Measurements from ENCODE around the gene MCU. TPM values are rescaled to one million over a fixed set of nuclear protein-coding genes. Genes with fewer than 3 reads are reported as not detected.

MCU gene
- polyA plus RNA-seq, 1 donor from 2014 or later, result 22.9 TPM

DNA sequence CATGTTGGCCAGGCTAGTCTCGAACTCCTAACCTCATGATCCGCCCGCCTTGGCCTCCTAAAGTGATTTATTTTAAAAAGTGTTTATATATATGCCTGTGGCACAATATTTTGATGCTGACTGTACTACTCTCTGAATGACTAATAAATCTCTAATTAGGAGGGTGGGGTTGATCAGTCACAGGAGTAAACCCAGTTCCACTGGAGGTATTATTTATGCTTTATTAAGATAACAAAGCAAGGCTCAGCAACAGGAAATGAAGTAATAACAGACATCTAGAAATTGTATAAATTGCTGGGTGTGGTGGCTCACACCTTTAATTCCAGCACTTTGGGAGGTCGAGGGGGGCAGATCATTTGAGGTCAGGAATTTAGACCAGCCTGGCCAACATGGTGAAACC lies 26.0 kb upstream of the MCU start:
- Histone ChIP-seq H3K9me3 (ENCODE audit: low read length) (no peaks in the 10 kb centered on the region), H4K20me1 (ENCODE audit: insufficient read depth) (no peaks in the 10 kb centered on the region), H3K9ac (ENCODE audit: low read length) (no peak overlapping the region), H3F3A (ENCODE audit: insufficient read depth, low read length, poor library complexity, severe bottlenecking) (no peaks in the 10 kb centered on the region), H3K27me3 (ENCODE audit: insufficient read depth, low read depth, low read length) (no peaks in the 10 kb centered on the region), H3K27ac (ENCODE audit: low read length) (no peak overlapping the region), H3K4me2 (ENCODE audit: low read length) (no peak overlapping the region), H2AFZ (ENCODE audit: low read depth, low read length) (no peak overlapping the region), H3K4me3 (ENCODE audit: low read length) (no peak overlapping the region), H3K9me2 (ENCODE audit: insufficient read depth, low read length) (no peaks in the 10 kb centered on the region), H3K79me2 (replicated peaks; ENCODE audit: insufficient read depth, low read length) (no peaks in the 10 kb centered on the region), H3K36me3 (ENCODE audit: insufficient read depth, low read length) (no peaks in the 10 kb centered on the region)
- no peak for TF ChIP-seq TAF1 (IDR thresholded peaks at IDR 0.05; ENCODE audit: low read depth)
- TF ChIP-seq, protein P1, sequence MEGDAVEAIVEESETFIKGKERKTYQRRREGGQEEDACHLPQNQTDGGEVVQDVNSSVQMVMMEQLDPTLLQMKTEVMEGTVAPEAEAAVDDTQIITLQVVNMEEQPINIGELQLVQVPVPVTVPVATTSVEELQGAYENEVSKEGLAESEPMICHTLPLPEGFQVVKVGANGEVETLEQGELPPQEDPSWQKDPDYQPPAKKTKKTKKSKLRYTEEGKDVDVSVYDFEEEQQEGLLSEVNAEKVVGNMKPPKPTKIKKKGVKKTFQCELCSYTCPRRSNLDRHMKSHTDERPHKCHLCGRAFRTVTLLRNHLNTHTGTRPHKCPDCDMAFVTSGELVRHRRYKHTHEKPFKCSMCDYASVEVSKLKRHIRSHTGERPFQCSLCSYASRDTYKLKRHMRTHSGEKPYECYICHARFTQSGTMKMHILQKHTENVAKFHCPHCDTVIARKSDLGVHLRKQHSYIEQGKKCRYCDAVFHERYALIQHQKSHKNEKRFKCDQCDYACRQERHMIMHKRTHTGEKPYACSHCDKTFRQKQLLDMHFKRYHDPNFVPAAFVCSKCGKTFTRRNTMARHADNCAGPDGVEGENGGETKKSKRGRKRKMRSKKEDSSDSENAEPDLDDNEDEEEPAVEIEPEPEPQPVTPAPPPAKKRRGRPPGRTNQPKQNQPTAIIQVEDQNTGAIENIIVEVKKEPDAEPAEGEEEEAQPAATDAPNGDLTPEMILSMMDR (IDR thresholded peaks at IDR 0.05; ENCODE audit: poor library complexity, severe bottlenecking), result no peak
- TF ChIP-seq EZH2 (IDR thresholded peaks at IDR 0.05; ENCODE audit: borderline replicate concordance, insufficient read depth, low read length, poor library complexity, severe bottlenecking), result no peak
- TF ChIP-seq, protein P2, sequence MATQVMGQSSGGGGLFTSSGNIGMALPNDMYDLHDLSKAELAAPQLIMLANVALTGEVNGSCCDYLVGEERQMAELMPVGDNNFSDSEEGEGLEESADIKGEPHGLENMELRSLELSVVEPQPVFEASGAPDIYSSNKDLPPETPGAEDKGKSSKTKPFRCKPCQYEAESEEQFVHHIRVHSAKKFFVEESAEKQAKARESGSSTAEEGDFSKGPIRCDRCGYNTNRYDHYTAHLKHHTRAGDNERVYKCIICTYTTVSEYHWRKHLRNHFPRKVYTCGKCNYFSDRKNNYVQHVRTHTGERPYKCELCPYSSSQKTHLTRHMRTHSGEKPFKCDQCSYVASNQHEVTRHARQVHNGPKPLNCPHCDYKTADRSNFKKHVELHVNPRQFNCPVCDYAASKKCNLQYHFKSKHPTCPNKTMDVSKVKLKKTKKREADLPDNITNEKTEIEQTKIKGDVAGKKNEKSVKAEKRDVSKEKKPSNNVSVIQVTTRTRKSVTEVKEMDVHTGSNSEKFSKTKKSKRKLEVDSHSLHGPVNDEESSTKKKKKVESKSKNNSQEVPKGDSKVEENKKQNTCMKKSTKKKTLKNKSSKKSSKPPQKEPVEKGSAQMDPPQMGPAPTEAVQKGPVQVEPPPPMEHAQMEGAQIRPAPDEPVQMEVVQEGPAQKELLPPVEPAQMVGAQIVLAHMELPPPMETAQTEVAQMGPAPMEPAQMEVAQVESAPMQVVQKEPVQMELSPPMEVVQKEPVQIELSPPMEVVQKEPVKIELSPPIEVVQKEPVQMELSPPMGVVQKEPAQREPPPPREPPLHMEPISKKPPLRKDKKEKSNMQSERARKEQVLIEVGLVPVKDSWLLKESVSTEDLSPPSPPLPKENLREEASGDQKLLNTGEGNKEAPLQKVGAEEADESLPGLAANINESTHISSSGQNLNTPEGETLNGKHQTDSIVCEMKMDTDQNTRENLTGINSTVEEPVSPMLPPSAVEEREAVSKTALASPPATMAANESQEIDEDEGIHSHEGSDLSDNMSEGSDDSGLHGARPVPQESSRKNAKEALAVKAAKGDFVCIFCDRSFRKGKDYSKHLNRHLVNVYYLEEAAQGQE (IDR thresholded peaks at IDR 0.05; ENCODE audit: borderline replicate concordance), result no peak
- TF ChIP-seq EP300 (conservative IDR thresholded peaks at IDR 0.05; ENCODE audit: poor library complexity, severe bottlenecking), result no peak
- no peak for TF ChIP-seq RAD21 (conservative IDR thresholded peaks at IDR 0.05)
- TF ChIP-seq POLR2AphosphoS5 (IDR thresholded peaks at IDR 0.05), result no peak
- no peak for TF ChIP-seq MXI1 (conservative IDR thresholded peaks at IDR 0.05; ENCODE audit: poor library complexity, severe bottlenecking)

DNA sequence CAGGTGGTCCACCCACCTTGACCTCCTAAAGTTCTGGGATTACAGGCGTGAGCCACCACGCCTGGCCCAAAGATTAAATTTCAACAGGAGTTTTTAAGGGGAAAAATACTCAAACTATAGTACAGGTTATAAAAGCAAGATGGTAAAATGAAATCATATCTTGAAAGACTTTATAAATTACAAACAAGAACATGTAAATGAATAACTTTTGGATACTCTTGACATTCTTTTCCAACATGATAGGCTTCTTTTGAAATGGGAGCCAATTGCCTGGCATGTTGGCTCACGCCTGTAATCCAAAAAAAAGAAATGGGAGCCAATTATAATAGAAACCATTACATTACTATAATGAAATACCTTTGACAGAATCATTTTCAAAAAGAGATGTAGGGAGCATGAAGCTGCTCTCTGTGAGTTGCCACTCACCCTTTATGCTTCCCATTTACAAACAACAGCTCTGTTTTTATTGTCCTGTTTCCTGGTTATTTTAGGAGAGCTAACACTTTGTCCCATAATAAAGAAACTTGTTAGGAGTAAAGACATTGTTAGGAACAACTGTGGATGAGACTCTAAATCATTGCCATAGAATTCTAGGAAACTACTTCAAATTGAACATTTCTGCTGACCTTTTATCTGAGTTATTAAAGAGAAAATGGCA lies 24.6 kb upstream of the MCU start:
- no peak overlapping the region for H3K4me3 ChIP-seq (ENCODE audit: low read length)
- H3K79me2 ChIP-seq (replicated peaks; ENCODE audit: insufficient read depth, low read length), result no peaks in the 10 kb centered on the region
- no peaks in the 10 kb centered on the region for H4K20me1 ChIP-seq (ENCODE audit: insufficient read depth)
- H3F3A ChIP-seq (ENCODE audit: insufficient read depth, low read length, poor library complexity, severe bottlenecking), result no peaks in the 10 kb centered on the region
- H3K36me3 ChIP-seq (ENCODE audit: insufficient read depth, low read length), result no peaks in the 10 kb centered on the region
- TF ChIP-seq EZH2 (IDR thresholded peaks at IDR 0.05; ENCODE audit: borderline replicate concordance, insufficient read depth, low read length, poor library complexity, severe bottlenecking) (no peak), MXI1 (conservative IDR thresholded peaks at IDR 0.05; ENCODE audit: poor library complexity, severe bottlenecking) (no peak), POLR2AphosphoS5 (IDR thresholded peaks at IDR 0.05) (no peak)
- H3K9me3 ChIP-seq (ENCODE audit: low read length), result no peaks in the 10 kb centered on the region
- no peak overlapping the region for H2AFZ ChIP-seq (ENCODE audit: low read depth, low read length)
- no peaks in the 10 kb centered on the region for H3K27me3 ChIP-seq (ENCODE audit: insufficient read depth, low read depth, low read length)
- H3K27ac ChIP-seq (ENCODE audit: low read length), result no peak overlapping the region
- no peak overlapping the region for H3K9ac ChIP-seq (ENCODE audit: low read length)
- no peak overlapping the region for H3K4me2 ChIP-seq (ENCODE audit: low read length)
- no peaks in the 10 kb centered on the region for H3K9me2 ChIP-seq (ENCODE audit: insufficient read depth, low read length)

Measured in neural cell (in vitro differentiated cells).